IMR-90 (cell line): Measurements from ENCODE around the gene CNTN5. TPM values are rescaled to one million over a fixed set of nuclear protein-coding genes. Genes with fewer than 3 reads are reported as not detected.

Experiments
- ATAC-seq: fragments of 200-7000 bp; cut with Tn5 transposase; 2 replicates; pipeline ENCODE4 v1.9.1; 2020; ENCODE audit warnings: low read depth, mild to moderate bottlenecking, moderate library complexity
- BruUV-seq: library from RNA; stranded (reverse); fragments of 400-500 nt; replicated peaks from 2 replicates; lab custom pipeline; 2021; lab: Mats Ljungman, UMichigan
- CTCF ChIA-PET: fragments of 300-600 bp; formaldehyde crosslinking; extraction: SDS; loops from one replicate; lab custom pipeline; 2021; ENCODE audit warnings: antibody characterized with exemption; lab: Yijun Ruan, JAX
- POLR2A ChIA-PET: fragments of 300-600 bp; sonication (Branson Sonifier 250); formaldehyde crosslinking; loops from one replicate; lab custom pipeline; 2022; ENCODE audit warnings: antibody characterized with exemption; ENCODE audit not compliant: unreplicated experiment; lab: Charles Lee
- DNase-seq: peaks from one replicate; pipeline ENCODE4 v3.0.0; 2013
- H2AFZ ChIP-seq: replicated peaks from 2 replicates; pipeline ENCODE3; 2013; ENCODE audit warnings: low read length, mild to moderate bottlenecking; ENCODE audit not compliant: poor library complexity
- H2AK5ac ChIP-seq: 2 replicates; pipeline ENCODE4 v1.6.1; 2013; ENCODE audit warnings: low read depth, low read length, inconsistent platforms
- H2AK9ac ChIP-seq: replicated peaks from 2 replicates; pipeline ENCODE3; 2013; ENCODE audit warnings: mild to moderate bottlenecking, low read depth, low read length, moderate library complexity; ENCODE audit not compliant: poor library complexity
- H2BK120ac ChIP-seq: 2 replicates; pipeline ENCODE4 v1.6.1; 2013; ENCODE audit warnings: low read depth, low read length, inconsistent platforms
- H2BK15ac ChIP-seq: 3 replicates; pipeline ENCODE4 v1.6.1; 2013; ENCODE audit warnings: low read depth, low read length, inconsistent platforms
- H2BK20ac ChIP-seq: 2 replicates; pipeline ENCODE4 v1.6.1; 2013; ENCODE audit warnings: low read depth, mild to moderate bottlenecking, inconsistent platforms, low read length, moderate library complexity
- H2BK5ac ChIP-seq: 2 replicates; pipeline ENCODE4 v1.6.1; 2013; ENCODE audit warnings: mild to moderate bottlenecking, low read depth, low read length, inconsistent platforms; ENCODE audit not compliant: poor library complexity, severe bottlenecking
- H3K14ac ChIP-seq: replicated peaks from 2 replicates; pipeline ENCODE4 v1.6.1; 2013; ENCODE audit warnings: low read depth, low read length, inconsistent platforms
- H3K18ac ChIP-seq: 2 replicates; pipeline ENCODE4 v1.6.1; 2013; ENCODE audit warnings: low read depth, low read length, control low read depth
- H3K23ac ChIP-seq: 2 replicates; pipeline ENCODE4 v1.6.1; 2013; ENCODE audit warnings: low read depth, low read length, inconsistent platforms
- H3K27ac ChIP-seq: 2 replicates; pipeline ENCODE4 v1.5.1; 2013; ENCODE audit warnings: mild to moderate bottlenecking, control low read depth, low read length; ENCODE audit not compliant: insufficient read depth
- H3K27me3 ChIP-seq: 2 replicates; pipeline ENCODE4 v1.6.1; 2013; ENCODE audit warnings: low read length; ENCODE audit not compliant: control insufficient read depth, insufficient read depth
- H3K36me3 ChIP-seq: 2 replicates; pipeline ENCODE4 v1.6.1; 2013; ENCODE audit warnings: low read length, mixed read lengths; ENCODE audit not compliant: control insufficient read depth, insufficient read depth
- H3K4ac ChIP-seq: 2 replicates; pipeline ENCODE4 v1.6.1; 2013; ENCODE audit warnings: low read depth, low read length, inconsistent platforms
- H3K4me1 ChIP-seq: 2 replicates; pipeline ENCODE4 v1.6.1; 2013; ENCODE audit warnings: low read length, mixed read lengths; ENCODE audit not compliant: control insufficient read depth, insufficient read depth
- H3K4me2 ChIP-seq: 2 replicates; pipeline ENCODE4 v1.6.1; 2013; ENCODE audit warnings: low read depth, mild to moderate bottlenecking, control low read depth, low read length, moderate library complexity
- H3K4me3 ChIP-seq: 2 replicates; pipeline ENCODE4 v1.5.1; 2013; ENCODE audit warnings: low read depth, mild to moderate bottlenecking, control low read depth, low read length, moderate library complexity; ENCODE audit not compliant: insufficient read depth
- H3K56ac ChIP-seq: 2 replicates; pipeline ENCODE4 v1.6.1; 2013; ENCODE audit warnings: low read length, inconsistent platforms; ENCODE audit not compliant: insufficient read depth; ENCODE audit errors: extremely low read depth
- H3K79me1 ChIP-seq, 2 experiments: 2 replicates each; pipeline ENCODE4 v1.6.1; 2013; ENCODE audit warnings: low read length in 2 of 2, inconsistent platforms in 1 of 2, low read depth in 1 of 2
- H3K9ac ChIP-seq: 2 replicates; pipeline ENCODE4 v1.6.1; 2013; ENCODE audit warnings: low read depth, low read length, control low read depth
- H3K9me1 ChIP-seq: 2 replicates; pipeline ENCODE4 v1.6.1; 2013; ENCODE audit warnings: low read length, inconsistent platforms; ENCODE audit not compliant: insufficient read depth
- H3K9me3 ChIP-seq: 2 replicates; pipeline ENCODE4 v1.6.1; 2013; ENCODE audit warnings: low read length; ENCODE audit not compliant: control insufficient read depth, insufficient read depth
- H4K20me1 ChIP-seq: 2 replicates; pipeline ENCODE4 v1.6.1; 2013; ENCODE audit warnings: low read length, inconsistent platforms; ENCODE audit not compliant: insufficient read depth
- H4K5ac ChIP-seq: 2 replicates; pipeline ENCODE4 v1.6.1; 2013; ENCODE audit warnings: mild to moderate bottlenecking, low read depth, low read length, control low read depth
- H4K8ac ChIP-seq, 2 experiments: 2 replicates each; pipeline ENCODE4 v1.6.1; 2013; ENCODE audit warnings: low read depth in 2 of 2, low read length in 2 of 2, control low read depth in 1 of 2, inconsistent platforms in 1 of 2
- H4K91ac ChIP-seq: 2 replicates; pipeline ENCODE4 v1.6.1; 2013; ENCODE audit warnings: low read depth, low read length, inconsistent platforms; ENCODE audit not compliant: insufficient read depth
- BHLHE40 ChIP-seq: fragments of 150-350 bp; IDR thresholded peaks from 2 replicates; pipeline ENCODE4 v1.6.1; 2016; ENCODE audit warnings: mild to moderate bottlenecking, low read depth, low read length
- CEBPB ChIP-seq: IDR thresholded peaks from 2 replicates; pipeline ENCODE4 v1.6.1; 2012; ENCODE audit warnings: low read depth, low read length, improper control_type of control experiment
- MAFK ChIP-seq: IDR thresholded peaks from 2 replicates; pipeline ENCODE4 v1.6.1; 2012; ENCODE audit warnings: low read depth, low read length, improper control_type of control experiment
- MXI1 ChIP-seq: IDR thresholded peaks from 2 replicates; pipeline ENCODE4 v1.6.1; 2012; ENCODE audit warnings: low read depth, mild to moderate bottlenecking, low read length, moderate library complexity, borderline replicate concordance
- NFE2L2 ChIP-seq: fragments of 150-350 bp; IDR thresholded peaks from 2 replicates; pipeline ENCODE4 v1.6.1; 2016; ENCODE audit warnings: low read depth, mild to moderate bottlenecking, low read length
- POLR2A ChIP-seq: IDR thresholded peaks from 2 replicates; pipeline ENCODE4 v1.6.1; 2012; ENCODE audit warnings: mild to moderate bottlenecking, low read depth, low read length
- RAD21 ChIP-seq: IDR thresholded peaks from 2 replicates; pipeline ENCODE4 v1.6.1; 2012; ENCODE audit warnings: low read length, improper control_type of control experiment
- RCOR1 ChIP-seq: IDR thresholded peaks from 2 replicates; pipeline ENCODE4 v1.6.1; 2012; ENCODE audit warnings: mild to moderate bottlenecking, low read length, improper control_type of control experiment; ENCODE audit not compliant: insufficient replicate concordance
- SMC3 ChIP-seq: fragments of 150-350 bp; IDR thresholded peaks from 2 replicates; pipeline ENCODE4 v1.6.1; 2016; ENCODE audit warnings: low read depth, mild to moderate bottlenecking, antibody characterized with exemption, low read length, moderate library complexity
- WGBS, 2 experiments: methylation state at CpG; one replicate each; pipeline versions ENCODE4 v1.1.5 to v1.1.7; 2013; ENCODE audit warnings: missing lambda C conversion rate in 2 of 2; ENCODE audit not compliant: insufficient read length in 1 of 2; ENCODE audit errors: extremely low coverage in 2 of 2; 5-methylcytosine and 5-hydroxymethylcytosine counted together
- dilution Hi-C: fragments of 300-500 bp; cut with HindIII; formaldehyde crosslinking; loops from one replicate; pipeline ENCODE4 v1.14.3; 2018; ENCODE audit warnings: low sequenced_read_pairs; ENCODE audit not compliant: unreplicated experiment
- in situ Hi-C: fragments of 300-500 bp; cut with MboI; formaldehyde crosslinking; loops from 3 replicates; pipeline ENCODE4 v1.14.3; 2019; ENCODE audit warnings: low sequenced_read_pairs, inconsistent platforms, mixed read lengths
- intact Hi-C: fragments of 100-400 bp; cut with micrococcal nuclease; formaldehyde crosslinking; loops from 2 replicates; pipeline ENCODE4 v1.10.0; 2022
- polyA plus RNA-seq, 3 experiments: library from polyadenylated mRNA; depleted of rRNA; stranded (reverse); fragments of >200 nt; gene quantifications; 2 replicates each; pipeline ENCODE4 v1.2.3, GENCODE V29; 2012; ENCODE audit warnings: low replicate concordance in 1 of 3
- total RNA-seq: library from RNA; depleted of rRNA; stranded (reverse); fragments of >200 nt; gene quantifications from 2 replicates; pipeline ENCODE4 v1.2.3, GENCODE V29; 2012
- TF ChIP-seq, protein P1 (sequence below): fragments of 150-350 bp; IDR thresholded peaks from 2 replicates; pipeline ENCODE4 v1.6.1; 2016; ENCODE audit warnings: low read depth, mild to moderate bottlenecking, low read length, moderate library complexity, borderline replicate concordance
- TF ChIP-seq, protein P2 (sequence below): conservative IDR thresholded peaks from 2 replicates; pipeline ENCODE4 v1.5.1; 2012; ENCODE audit warnings: mild to moderate bottlenecking, low read depth, low read length, improper control_type of control experiment

The CNTN5 gene
- total and polyA plus RNA-seq, 2 of the 4 experiments (the other 2 are of a cell fraction) = not detected

DNA sequence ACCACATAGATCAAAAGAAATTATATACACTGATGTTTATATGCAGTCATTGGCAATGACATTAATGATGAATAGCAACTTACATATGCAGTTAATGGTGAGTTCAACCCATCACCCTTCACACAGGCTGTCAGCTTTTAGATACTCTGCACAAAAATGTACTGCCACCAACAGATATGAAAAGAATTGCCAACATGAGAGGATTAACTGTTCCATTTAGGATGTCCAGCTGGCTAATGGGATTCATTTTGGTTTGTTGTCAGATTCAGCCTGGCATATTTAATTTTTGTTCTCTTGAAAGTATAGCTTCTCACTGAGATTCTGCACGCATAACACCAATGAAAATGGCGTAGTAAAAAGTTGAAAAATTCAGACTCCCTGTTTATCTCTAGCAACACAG is 1112.4 kb downstream of the CNTN5 start:
- Histone ChIP-seq H2AFZ (no peak overlapping the region), H2BK5ac (no peak overlapping the region), H2AK9ac (no peak overlapping the region), H3K18ac (no peak overlapping the region), H4K8ac (no peak overlapping the region), H3K14ac (no peak overlapping the region), H4K5ac (no peak overlapping the region), H2BK15ac (no peak overlapping the region), H3K4ac (no peak overlapping the region), H3K9me1 (no peaks in the 10 kb centered on the region), H3K79me1 (no peaks in the 10 kb centered on the region), H2AK5ac (no peak overlapping the region), H3K4me1 (no peaks in the 10 kb centered on the region), H2BK120ac (no peak overlapping the region), H3K27me3 (no peaks in the 10 kb centered on the region), H3K56ac (no peak overlapping the region), H3K27ac (no peak overlapping the region), H3K9me3 (no peaks in the 10 kb centered on the region), H3K23ac (no peak overlapping the region), H4K91ac (no peak overlapping the region), H3K4me3 (no peak overlapping the region), H3K36me3 (no peaks in the 10 kb centered on the region), H2BK20ac (no peak overlapping the region), H3K4me2 (no peak overlapping the region), H3K9ac (no peak overlapping the region), H4K20me1 (no peaks in the 10 kb centered on the region)
- DNase-seq = no peak
- ChIA-PET CTCF (no interaction called here), POLR2A (no interaction called here)
- in situ Hi-C loops = no loop called here
- intact Hi-C loops = no loop called here
- no peak for ATAC-seq
- dilution Hi-C loops = no loop called here
- WGBS, 2 experiments = no CpG with 5 or more reads among the region's 2 CpGs
- BruUV-seq = no TSS peak
- no peak for TF ChIP-seq NFE2L2
- TF ChIP-seq, protein P1, sequence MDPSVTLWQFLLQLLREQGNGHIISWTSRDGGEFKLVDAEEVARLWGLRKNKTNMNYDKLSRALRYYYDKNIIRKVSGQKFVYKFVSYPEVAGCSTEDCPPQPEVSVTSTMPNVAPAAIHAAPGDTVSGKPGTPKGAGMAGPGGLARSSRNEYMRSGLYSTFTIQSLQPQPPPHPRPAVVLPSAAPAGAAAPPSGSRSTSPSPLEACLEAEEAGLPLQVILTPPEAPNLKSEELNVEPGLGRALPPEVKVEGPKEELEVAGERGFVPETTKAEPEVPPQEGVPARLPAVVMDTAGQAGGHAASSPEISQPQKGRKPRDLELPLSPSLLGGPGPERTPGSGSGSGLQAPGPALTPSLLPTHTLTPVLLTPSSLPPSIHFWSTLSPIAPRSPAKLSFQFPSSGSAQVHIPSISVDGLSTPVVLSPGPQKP = no peak
- no peak for TF ChIP-seq MXI1
- no peak for TF ChIP-seq POLR2A
- no peak for TF ChIP-seq CEBPB
- TF ChIP-seq, protein P2, sequence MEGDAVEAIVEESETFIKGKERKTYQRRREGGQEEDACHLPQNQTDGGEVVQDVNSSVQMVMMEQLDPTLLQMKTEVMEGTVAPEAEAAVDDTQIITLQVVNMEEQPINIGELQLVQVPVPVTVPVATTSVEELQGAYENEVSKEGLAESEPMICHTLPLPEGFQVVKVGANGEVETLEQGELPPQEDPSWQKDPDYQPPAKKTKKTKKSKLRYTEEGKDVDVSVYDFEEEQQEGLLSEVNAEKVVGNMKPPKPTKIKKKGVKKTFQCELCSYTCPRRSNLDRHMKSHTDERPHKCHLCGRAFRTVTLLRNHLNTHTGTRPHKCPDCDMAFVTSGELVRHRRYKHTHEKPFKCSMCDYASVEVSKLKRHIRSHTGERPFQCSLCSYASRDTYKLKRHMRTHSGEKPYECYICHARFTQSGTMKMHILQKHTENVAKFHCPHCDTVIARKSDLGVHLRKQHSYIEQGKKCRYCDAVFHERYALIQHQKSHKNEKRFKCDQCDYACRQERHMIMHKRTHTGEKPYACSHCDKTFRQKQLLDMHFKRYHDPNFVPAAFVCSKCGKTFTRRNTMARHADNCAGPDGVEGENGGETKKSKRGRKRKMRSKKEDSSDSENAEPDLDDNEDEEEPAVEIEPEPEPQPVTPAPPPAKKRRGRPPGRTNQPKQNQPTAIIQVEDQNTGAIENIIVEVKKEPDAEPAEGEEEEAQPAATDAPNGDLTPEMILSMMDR = no peak
- no peak for TF ChIP-seq BHLHE40
- no peak for TF ChIP-seq RAD21
- no peak for TF ChIP-seq RCOR1
- TF ChIP-seq MAFK = no peak
- no peak for TF ChIP-seq SMC3
